GM12878 (cell line): Measurements from ENCODE around the gene EXOC4. TPM values are rescaled to one million over a fixed set of nuclear protein-coding genes. Genes with fewer than 3 reads are reported as not detected.

Source experiments
- ATAC-seq: fragments of 200-7000 bp; cut with Tn5 transposase; 3 replicates; pipeline ENCODE4 v1.9.1; 2020; ENCODE audit warnings: mild to moderate bottlenecking, moderate library complexity
- BruUV-seq: library from RNA; stranded (reverse); fragments of 400-500 nt; replicated peaks from 2 replicates; lab custom pipeline; 2021; lab: Mats Ljungman, UMichigan
- CTCF ChIA-PET: fragments of 300-600 bp; sonication (Branson Sonifier 250); formaldehyde crosslinking; extraction: SDS; loops from one replicate; lab custom pipeline; 2021; ENCODE audit warnings: inconsistent platforms; lab: Yijun Ruan, JAX
- POLR2A ChIA-PET: fragments of 350-600 bp; formaldehyde crosslinking; extraction: SDS; loops from one replicate; lab custom pipeline; 2021; ENCODE audit warnings: inconsistent platforms; lab: Charles Lee
- RAD21 ChIA-PET: fragments of 300-600 bp; sonication (Branson Sonifier 250); formaldehyde crosslinking; loops from one replicate; lab custom pipeline; 2023; ENCODE audit warnings: antibody characterized with exemption; ENCODE audit not compliant: unreplicated experiment; lab: Charles Lee
- SMC1A ChIA-PET: fragments of 300-600 bp; sonication (Branson Sonifier 250); formaldehyde crosslinking; loops from one replicate; lab custom pipeline; 2023; ENCODE audit not compliant: unreplicated experiment, uncharacterized antibody; lab: Charles Lee
- DNase-seq: peaks from one replicate; pipeline ENCODE4 v3.0.0-alpha.2; 2011; ENCODE audit warnings: low read depth, low spot score
- FAIRE-seq: peaks from 3 replicates; lab custom pipeline; 2011; peaks lifted over from hg19 to GRCh38; lab: Jason Lieb, UNC
- H2AFZ ChIP-seq: 2 replicates; pipeline ENCODE4 v1.6.0; 2011; ENCODE audit warnings: low read depth, low read length, control low read depth; ENCODE audit not compliant: control insufficient read depth
- H3K27ac ChIP-seq: 2 replicates; pipeline ENCODE4 v1.5.1; 2011; ENCODE audit warnings: control low read depth; ENCODE audit not compliant: control insufficient read depth, insufficient read depth
- H3K27me3 ChIP-seq, 2 experiments: replicated peaks in 1 of 2; 2 replicates each; pipeline versions ENCODE4 v1.6.0 to v1.6.1; 2011; ENCODE audit warnings: low read length in 1 of 2; ENCODE audit not compliant: control insufficient read depth in 2 of 2, insufficient read depth in 2 of 2
- H3K36me3 ChIP-seq, 2 experiments: 2 replicates each; pipeline ENCODE4 v1.5.1; 2011; ENCODE audit warnings: low read length in 1 of 2; ENCODE audit not compliant: control insufficient read depth in 2 of 2, insufficient read depth in 2 of 2
- H3K4me1 ChIP-seq: 2 replicates; pipeline ENCODE4 v1.6.1; 2011; ENCODE audit warnings: mild to moderate bottlenecking, low read length, moderate library complexity, mixed read lengths; ENCODE audit not compliant: control insufficient read depth, insufficient read depth
- H3K4me2 ChIP-seq: 2 replicates; pipeline ENCODE4 v1.6.0; 2011; ENCODE audit warnings: control low read depth; ENCODE audit not compliant: control insufficient read depth, insufficient read depth
- H3K4me3 ChIP-seq: fragments of 200-600 bp; sonication (generic); 2 replicates; pipeline ENCODE4 v1.5.1; 2016
- H3K79me2 ChIP-seq: 2 replicates; pipeline ENCODE4 v1.6.0; 2011; ENCODE audit warnings: low read length; ENCODE audit not compliant: control insufficient read depth, insufficient read depth
- H3K9ac ChIP-seq: 2 replicates; pipeline ENCODE4 v1.8.0; 2011; ENCODE audit warnings: low read length, control low read depth, mixed read lengths; ENCODE audit not compliant: control insufficient read depth, insufficient read depth
- H3K9me3 ChIP-seq: replicated peaks from 3 replicates; pipeline ENCODE4 v1.5.1; 2011; ENCODE audit warnings: mild to moderate bottlenecking, low read length; ENCODE audit not compliant: control insufficient read depth, insufficient read depth
- H4K20me1 ChIP-seq: 2 replicates; pipeline ENCODE4 v1.6.0; 2011; ENCODE audit not compliant: control insufficient read depth, insufficient read depth
- BACH1 ChIP-seq: fragments of 450-650 bp; IDR thresholded peaks from 2 replicates; pipeline ENCODE4 v1.6.1; 2017; ENCODE audit warnings: mild to moderate bottlenecking, borderline replicate concordance
- BCL3 ChIP-seq: IDR thresholded peaks from 2 replicates; pipeline ENCODE4 v1.6.1; 2011; ENCODE audit warnings: borderline replicate concordance, low read depth, mild to moderate bottlenecking, moderate library complexity, low read length; ENCODE audit not compliant: insufficient read depth, poor library complexity, severe bottlenecking
- CHD4 ChIP-seq: fragments of 200-600 bp; sonication (generic); IDR thresholded peaks from 2 replicates; pipeline ENCODE4 v1.6.1; 2016; ENCODE audit warnings: mild to moderate bottlenecking
- E4F1 ChIP-seq: fragments of 450-650 bp; IDR thresholded peaks from 2 replicates; pipeline ENCODE4 v1.6.1; 2018; ENCODE audit warnings: borderline replicate concordance, mild to moderate bottlenecking; ENCODE audit not compliant: partially characterized antibody
- FOXM1 ChIP-seq: IDR thresholded peaks from 2 replicates; pipeline ENCODE4 v1.6.1; 2012; ENCODE audit warnings: low read depth, mild to moderate bottlenecking, inconsistent platforms, low read length, moderate library complexity
- GABPA ChIP-seq: IDR thresholded peaks from 2 replicates; pipeline ENCODE4 v1.6.1; 2014; ENCODE audit warnings: antibody characterized with exemption, low read depth, mild to moderate bottlenecking, inconsistent platforms
- NR2C2 ChIP-seq: IDR thresholded peaks from 2 replicates; pipeline ENCODE4 v1.6.1; 2011; ENCODE audit warnings: borderline replicate concordance, low read depth; ENCODE audit not compliant: control insufficient read depth, insufficient read length
- PBX3 ChIP-seq: IDR thresholded peaks from 2 replicates; pipeline ENCODE4 v1.6.1; 2011; ENCODE audit warnings: mild to moderate bottlenecking, low read depth, low read length, moderate library complexity; ENCODE audit not compliant: insufficient replicate concordance
- ZNF622 ChIP-seq: fragments of 450-650 bp; IDR thresholded peaks from 2 replicates; pipeline ENCODE4 v1.6.1; 2017; ENCODE audit warnings: mild to moderate bottlenecking, inconsistent platforms
- ZZZ3 ChIP-seq: IDR thresholded peaks from 2 replicates; pipeline ENCODE4 v1.6.1; 2011; ENCODE audit warnings: low read depth; ENCODE audit not compliant: control insufficient read depth, insufficient read length
- WGBS: methylation state at CpG from one replicate; pipeline ENCODE4 v1.1.6; 2016; ENCODE audit warnings: low lambda C conversion rate; ENCODE audit not compliant: insufficient replicate concordance, insufficient coverage; ENCODE audit errors: missing lambda C conversion rate; 5-methylcytosine and 5-hydroxymethylcytosine counted together
- in situ Hi-C: fragments of 300-500 bp; cut with MboI; formaldehyde crosslinking; loops from 9 replicates; pipeline ENCODE4 v1.14.3; 2018; ENCODE audit warnings: mixed read lengths
- intact Hi-C: fragments of 100-400 bp; cut with micrococcal nuclease; formaldehyde crosslinking; loops from one replicate; pipeline ENCODE4 v1.14.2; 2022; ENCODE audit not compliant: unreplicated experiment
- polyA plus RNA-seq, 11 experiments: library from polyadenylated mRNA; depleted of rRNA in 4 of 11; unstranded in 6 of 11; stranded (reverse) in 5 of 11; fragments of >200 nt; fragmentation: Nextera tagmentation in 4 of 11; fragmentation: Illumina TruSeq in 1 of 11; extraction: Ambion mirVana in 4 of 11; extraction: Trizol in 1 of 11; gene quantifications; 1 replicate in 1 of 11; 2 replicates in 10 of 11; pipeline versions ENCODE4 v1.2.1 to v1.2.3, GENCODE V29; 2011 to 2016; ENCODE audit warnings: inconsistent platforms in 2 of 11, missing spikeins in 2 of 11, low read depth in 1 of 11
- total RNA-seq, 4 experiments: library from RNA; depleted of rRNA in 3 of 4; stranded (reverse); fragments of >200 nt in 3 of 4; fragmentation: Illumina TruSeq in 1 of 4; extraction: Trizol in 1 of 4; gene quantifications; 2 replicates each; pipeline versions ENCODE4 v1.2.1 to v1.2.3, GENCODE V29; 2013 to 2021

The EXOC4 gene
- total and polyA plus RNA-seq, 10 of the 15 experiments (the other 5 are each of a cell fraction or from before 2014, with no cell fraction given) = 13.2 to 44.5 (median 29.6) TPM

- CTCF ChIA-PET = no interaction called here
- in situ Hi-C loops = no loop called here
- SMC1A ChIA-PET = interaction anchor here (1.2 to 1.6 kb wide), 2 partner anchors 18 to 42 kb away, joined by 3 to 4 read pairs; no protein-coding TSS in a partner anchor
- TF ChIP-seq ZZZ3 (no peak), BACH1 (no peak), GABPA (no peak), NR2C2 (no peak), ZNF622 (no peak), FOXM1 (no peak), BCL3 (no peak), CHD4 (no peak), PBX3 (no peak), E4F1 (no peak)
- Histone ChIP-seq H3K36me3 (no peaks in the 10 kb centered on the region), H3K4me2 (no peak overlapping the region), H3K9ac (no peak overlapping the region), H3K27me3 (no peaks in the 10 kb centered on the region), H3K9me3 (no peaks in the 10 kb centered on the region), H3K27ac (no peak overlapping the region), H4K20me1 (no peaks in the 10 kb centered on the region), H3K4me3 (no peak overlapping the region), H2AFZ (no peak overlapping the region), H3K79me2 (no peaks in the 10 kb centered on the region), H3K4me1 (no peaks in the 10 kb centered on the region)
- intact Hi-C loops = no loop called here
- FAIRE-seq = no peak
- 98% methylated on average over 3 of the region's 3 CpGs for WGBS
- no peak for ATAC-seq
- BruUV-seq = no TSS peak
- POLR2A ChIA-PET = no interaction called here
- no peak for DNase-seq
- RAD21 ChIA-PET = interaction anchor here (0.7 kb wide), 1 partner anchor 24 kb away, joined by 3 read pairs; no protein-coding TSS in a partner anchor
Observed at GRCh38 chr7:133773601-133774000, 520.7 kb downstream of the EXOC4 start.
